GM10248 (cell line): ENCODE measurements around the gene C1orf210.
A peak's percentile ranks its signal among the peaks of the same experiment; 100 is the strongest.

Experiments
- CTCF ChIA-PET: fragments of 300-600 bp; sonication (Branson Sonifier 250); formaldehyde crosslinking; extraction: SDS; loops from one replicate; lab custom pipeline; 2021; ENCODE audit warnings: antibody characterized with exemption; lab: Yijun Ruan, JAX
- POLR2A ChIA-PET: fragments of 350-650 bp; sonication (Branson Sonifier 250); formaldehyde crosslinking; extraction: SDS; loops from one replicate; lab custom pipeline; 2020; ENCODE audit warnings: antibody characterized with exemption; lab: Yijun Ruan, JAX
- DNase-seq: peaks from one replicate; pipeline ENCODE4 v3.0.0; 2012; ENCODE audit errors: extremely low spot score
- TF ChIP-seq, protein P1 (sequence below): IDR thresholded peaks from 2 replicates; pipeline ENCODE4 v1.5.1; 2012; ENCODE audit warnings: mild to moderate bottlenecking, low read depth; ENCODE audit errors: extremely low read depth, missing control alignments, control extremely low read depth

The C1orf210 gene

DNA sequence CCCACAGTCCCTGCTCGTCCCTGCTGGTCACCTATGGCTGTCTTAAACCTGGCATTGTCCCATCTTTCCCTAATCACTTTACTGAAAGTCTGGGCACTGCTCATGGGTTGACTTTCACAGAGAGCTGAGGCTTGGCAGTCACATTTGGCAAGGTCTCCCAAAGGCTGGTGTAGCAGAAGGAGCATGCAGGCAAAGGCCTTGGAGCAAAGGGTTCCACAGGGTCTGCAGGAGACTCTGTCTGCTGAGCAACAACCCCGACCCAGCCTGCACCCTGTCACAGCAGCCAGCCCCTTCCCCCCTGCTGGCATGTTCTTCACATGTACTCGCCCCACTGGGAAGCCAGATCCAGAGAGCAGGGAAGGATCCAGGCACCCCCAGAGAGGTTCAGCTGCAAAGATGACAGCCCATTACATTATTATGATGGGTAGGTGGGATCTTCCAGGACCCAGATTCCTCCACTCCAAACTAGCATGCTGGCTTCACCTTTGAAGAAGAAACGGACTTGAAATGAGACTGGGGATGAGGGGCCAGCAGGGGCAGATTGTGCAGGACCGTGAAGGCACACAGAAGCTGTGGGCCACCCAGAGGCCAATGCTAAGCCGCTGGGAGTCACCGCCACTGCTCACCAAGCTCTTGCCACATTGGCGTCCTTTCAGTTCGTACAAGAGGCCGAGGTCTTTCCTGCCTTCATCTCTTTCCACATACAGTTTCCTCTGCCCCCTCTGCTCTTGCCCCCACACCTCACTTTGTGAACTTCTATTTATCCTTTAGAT lies 29.8 kb downstream of the C1orf210 start:
- ChIA-PET POLR2A (no interaction called here), CTCF (no interaction called here)
- TF ChIP-seq, protein P1, sequence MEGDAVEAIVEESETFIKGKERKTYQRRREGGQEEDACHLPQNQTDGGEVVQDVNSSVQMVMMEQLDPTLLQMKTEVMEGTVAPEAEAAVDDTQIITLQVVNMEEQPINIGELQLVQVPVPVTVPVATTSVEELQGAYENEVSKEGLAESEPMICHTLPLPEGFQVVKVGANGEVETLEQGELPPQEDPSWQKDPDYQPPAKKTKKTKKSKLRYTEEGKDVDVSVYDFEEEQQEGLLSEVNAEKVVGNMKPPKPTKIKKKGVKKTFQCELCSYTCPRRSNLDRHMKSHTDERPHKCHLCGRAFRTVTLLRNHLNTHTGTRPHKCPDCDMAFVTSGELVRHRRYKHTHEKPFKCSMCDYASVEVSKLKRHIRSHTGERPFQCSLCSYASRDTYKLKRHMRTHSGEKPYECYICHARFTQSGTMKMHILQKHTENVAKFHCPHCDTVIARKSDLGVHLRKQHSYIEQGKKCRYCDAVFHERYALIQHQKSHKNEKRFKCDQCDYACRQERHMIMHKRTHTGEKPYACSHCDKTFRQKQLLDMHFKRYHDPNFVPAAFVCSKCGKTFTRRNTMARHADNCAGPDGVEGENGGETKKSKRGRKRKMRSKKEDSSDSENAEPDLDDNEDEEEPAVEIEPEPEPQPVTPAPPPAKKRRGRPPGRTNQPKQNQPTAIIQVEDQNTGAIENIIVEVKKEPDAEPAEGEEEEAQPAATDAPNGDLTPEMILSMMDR: no peak

DNA sequence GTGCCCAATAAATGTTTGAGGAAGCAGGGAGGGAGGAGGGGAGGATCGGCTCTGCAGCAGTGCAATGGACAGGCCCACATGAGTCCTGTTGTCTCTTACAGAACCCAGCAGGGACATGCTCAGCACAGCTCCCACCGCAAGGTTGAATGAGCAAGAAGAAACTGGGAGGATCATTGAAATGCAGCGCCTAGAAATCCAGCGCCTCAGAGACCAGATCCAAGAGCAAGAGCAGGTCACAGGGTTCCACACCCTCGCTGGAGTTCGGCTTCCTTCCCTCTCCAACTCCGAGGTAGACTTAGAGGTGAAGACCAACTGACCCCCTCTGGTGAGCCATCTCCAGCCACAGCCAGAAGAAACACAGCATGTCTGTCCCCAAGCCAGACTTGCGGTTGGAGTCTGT lies 31.5 kb downstream of the C1orf210 start:
- ChIA-PET POLR2A (no interaction called here), CTCF (interaction anchor here (1.0 kb wide), 1 partner anchor 131 kb away, joined by 3 read pairs; no protein-coding TSS in a partner anchor)
- TF ChIP-seq, protein P1: no peak
- DNase-seq: no peak

More for the DNA sequence above, 29.8 kb downstream of the C1orf210 start:
- DNase-seq: peak; percentile 5

DNA sequence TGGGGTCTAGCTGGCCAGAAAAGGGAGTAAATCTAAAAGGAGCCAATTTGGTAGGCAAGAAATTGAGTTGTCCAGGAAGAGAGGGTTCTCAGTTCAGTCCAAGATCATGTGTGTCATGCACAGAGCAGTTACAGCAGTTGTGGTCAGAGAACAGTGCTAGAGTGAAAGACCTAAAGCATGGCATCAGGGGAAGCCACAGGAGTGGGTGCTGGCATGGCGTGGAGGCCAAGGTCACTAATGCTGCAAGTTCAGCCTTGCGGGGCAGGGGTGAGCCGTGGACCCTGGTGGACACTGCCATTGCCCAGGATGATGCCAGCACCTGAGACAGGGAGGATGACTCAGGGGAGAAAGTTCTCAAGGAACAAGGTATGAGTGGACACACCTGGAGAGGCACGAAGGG lies 32.2 kb downstream of the C1orf210 start:
- ChIA-PET POLR2A (no interaction called here), CTCF (no interaction called here)
- no peak for DNase-seq
- TF ChIP-seq, protein P1: no peak

DNA sequence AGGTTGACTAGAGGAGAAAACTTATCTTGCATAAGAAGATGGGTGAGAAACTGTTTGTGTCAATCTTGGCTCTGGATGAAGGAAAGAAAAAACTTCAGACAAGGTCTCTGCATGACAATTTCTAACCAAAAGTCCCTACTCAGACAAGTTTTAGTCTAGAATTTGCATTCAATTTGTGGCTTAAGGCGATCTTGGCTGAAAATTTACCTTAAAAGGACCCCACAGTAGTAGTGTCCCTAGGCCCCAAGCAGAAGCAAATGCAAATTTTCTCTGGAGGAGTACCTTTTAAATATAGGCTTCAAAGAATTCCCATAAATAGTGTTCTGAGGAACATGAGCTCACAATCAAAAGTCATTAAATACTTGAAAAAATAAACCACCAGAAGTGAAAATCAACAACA lies 33.2 kb downstream of the C1orf210 start:
- CTCF ChIA-PET: interaction anchor here (1.0 kb wide), 1 partner anchor 25 kb away, joined by 3 read pairs; no protein-coding TSS in a partner anchor
- TF ChIP-seq, protein P1: no peak
- POLR2A ChIA-PET: no interaction called here
- no peak for DNase-seq

DNA sequence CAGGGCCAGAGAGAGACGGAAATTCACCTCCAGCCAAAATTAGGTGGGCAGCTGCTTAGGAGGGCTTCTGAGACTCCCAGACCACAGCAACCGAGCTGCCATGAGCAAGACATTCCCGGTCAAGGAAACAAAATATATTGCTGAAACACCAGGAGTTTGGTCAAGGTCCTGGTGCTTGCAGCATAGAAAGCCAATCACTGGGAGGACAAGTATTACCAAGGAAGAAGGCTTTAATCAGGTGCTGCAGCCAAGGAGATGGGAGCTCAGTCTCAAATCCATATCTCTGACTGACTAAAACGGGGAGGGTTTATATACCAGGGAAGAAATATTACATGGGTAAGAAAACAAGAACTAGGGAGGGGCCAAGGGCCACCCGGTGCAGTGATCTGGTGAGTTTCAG lies 34.4 kb downstream of the C1orf210 start:
- ChIA-PET CTCF (no interaction called here), POLR2A (no interaction called here)
- TF ChIP-seq, protein P1: no peak
- no peak for DNase-seq

DNA sequence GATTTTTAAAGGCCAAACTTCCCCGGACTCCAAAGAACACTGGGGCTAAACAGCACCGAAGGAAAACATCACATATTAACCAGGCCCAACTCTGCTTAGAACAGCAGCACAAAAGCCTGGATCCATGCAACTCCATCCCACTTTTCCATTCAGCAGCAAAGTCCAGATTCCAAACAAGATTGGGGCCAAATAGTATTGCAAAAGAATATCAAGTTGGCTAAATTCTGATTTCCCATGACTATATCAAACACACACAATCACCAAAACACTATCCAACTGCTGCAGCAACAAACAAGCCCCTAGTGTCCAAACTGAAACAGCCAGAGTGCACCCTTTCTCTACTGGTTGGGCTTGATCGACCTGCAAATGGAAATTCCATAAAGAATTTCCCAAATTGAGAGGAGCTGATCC lies 35.0 kb downstream of the C1orf210 start:
- ChIA-PET POLR2A (no interaction called here), CTCF (no interaction called here)
- DNase-seq: no peak
- TF ChIP-seq, protein P1: no peak
